ENCODE measurements around the gene METTL6.

- TF ChIP-seq CTCF (conservative IDR thresholded peaks at IDR 0.05) (no peak), ZFX (IDR thresholded peaks at IDR 0.05) (no peak)
Observed at GRCh38 chr3:15387735-15388134, 39.6 kb downstream of the METTL6 start.

Measured in C4-2B (cell line).